Fibroblast of lung (primary cell): ENCODE results near the gene CSTF3.

Experiments used
- EZH2 ChIP-seq: IDR thresholded peaks from 2 replicates; pipeline ENCODE4 v1.5.1; 2012; ENCODE audit warnings: low read length, control low read depth, mild to moderate bottlenecking; ENCODE audit errors: missing control alignments
- TF ChIP-seq, protein P1 (sequence below), 2 donors: IDR thresholded peaks in 1 of 2; conservative IDR thresholded peaks in 1 of 2; 1 replicate in 1 of 2; 2 replicates in 1 of 2; pipeline ENCODE4 v1.5.1; 2011 to 2012; ENCODE audit warnings: low read length in 2 of 2, control low read depth in 1 of 2, inconsistent platforms in 1 of 2, low read depth in 1 of 2, mild to moderate bottlenecking in 1 of 2

DNA sequence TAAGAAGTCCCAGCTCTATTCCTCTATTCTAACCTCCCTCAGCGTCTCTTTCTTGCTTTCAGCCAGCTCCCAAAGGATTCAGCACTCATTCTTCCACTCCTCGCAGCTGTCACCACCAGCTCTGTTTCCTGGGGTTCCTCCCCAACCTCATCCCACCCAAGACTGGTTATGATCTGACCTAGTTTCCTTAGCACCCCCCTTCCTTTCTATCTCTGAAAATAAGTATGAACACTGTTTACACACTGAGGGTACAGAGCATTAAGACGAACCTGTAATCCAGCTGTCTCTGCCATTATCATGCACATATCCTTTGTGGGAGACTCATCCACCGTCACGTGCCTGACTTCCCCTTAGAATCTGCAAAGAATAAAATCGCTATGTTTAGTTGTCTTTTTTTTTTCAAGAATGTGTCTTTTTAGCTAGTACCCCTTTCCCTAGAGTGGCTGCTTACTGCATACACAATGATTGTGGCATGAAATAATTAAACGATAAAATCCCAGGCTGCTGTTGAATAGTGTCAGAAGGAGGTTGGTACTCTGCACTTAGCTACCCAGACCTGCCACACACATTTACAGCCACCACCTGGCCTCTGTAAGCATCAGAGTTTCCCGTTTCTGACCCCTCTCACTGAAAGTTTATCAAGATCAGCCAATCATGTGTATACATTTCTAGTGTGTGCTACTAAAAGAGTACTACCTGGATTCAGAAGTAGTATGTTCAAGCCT lies 26.9 kb upstream of the CSTF3 start:
- TF ChIP-seq, protein P1, sequence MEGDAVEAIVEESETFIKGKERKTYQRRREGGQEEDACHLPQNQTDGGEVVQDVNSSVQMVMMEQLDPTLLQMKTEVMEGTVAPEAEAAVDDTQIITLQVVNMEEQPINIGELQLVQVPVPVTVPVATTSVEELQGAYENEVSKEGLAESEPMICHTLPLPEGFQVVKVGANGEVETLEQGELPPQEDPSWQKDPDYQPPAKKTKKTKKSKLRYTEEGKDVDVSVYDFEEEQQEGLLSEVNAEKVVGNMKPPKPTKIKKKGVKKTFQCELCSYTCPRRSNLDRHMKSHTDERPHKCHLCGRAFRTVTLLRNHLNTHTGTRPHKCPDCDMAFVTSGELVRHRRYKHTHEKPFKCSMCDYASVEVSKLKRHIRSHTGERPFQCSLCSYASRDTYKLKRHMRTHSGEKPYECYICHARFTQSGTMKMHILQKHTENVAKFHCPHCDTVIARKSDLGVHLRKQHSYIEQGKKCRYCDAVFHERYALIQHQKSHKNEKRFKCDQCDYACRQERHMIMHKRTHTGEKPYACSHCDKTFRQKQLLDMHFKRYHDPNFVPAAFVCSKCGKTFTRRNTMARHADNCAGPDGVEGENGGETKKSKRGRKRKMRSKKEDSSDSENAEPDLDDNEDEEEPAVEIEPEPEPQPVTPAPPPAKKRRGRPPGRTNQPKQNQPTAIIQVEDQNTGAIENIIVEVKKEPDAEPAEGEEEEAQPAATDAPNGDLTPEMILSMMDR (conservative IDR thresholded peaks at IDR 0.05 in 1 of 2, IDR thresholded peaks at IDR 0.05 in 1 of 2; ENCODE audit: low read depth in 1 of 2, low read length in 2 of 2): no peak
- TF ChIP-seq EZH2: no peak
